Right renal pelvis (tissue), 4 donors: Measurements from ENCODE around the gene PARD6G. TPM values are rescaled to one million over a fixed set of nuclear protein-coding genes. Genes with fewer than 3 reads are reported as not detected.
A peak's percentile ranks its signal among the peaks of the same experiment; 100 is the strongest.

ENCODE experiments used
- DNase-seq, 4 donors: peaks; one replicate each; pipeline ENCODE4 v3.0.0-alpha.2; 2013; ENCODE audit warnings: low read depth in 4 of 4, low spot score in 3 of 4, missing footprints in 1 of 4
- polyA plus RNA-seq, 4 donors: library from polyadenylated mRNA; unstranded; fragments of 120-200 nt; gene quantifications; one replicate each; pipeline ENCODE4 v1.2.1, GENCODE V29; 2013; ENCODE audit not compliant: insufficient read length in 4 of 4

The PARD6G gene
- polyA plus RNA-seq, 4 donors, result 31.6 to 35.0 (median 32.0) TPM

DNA sequence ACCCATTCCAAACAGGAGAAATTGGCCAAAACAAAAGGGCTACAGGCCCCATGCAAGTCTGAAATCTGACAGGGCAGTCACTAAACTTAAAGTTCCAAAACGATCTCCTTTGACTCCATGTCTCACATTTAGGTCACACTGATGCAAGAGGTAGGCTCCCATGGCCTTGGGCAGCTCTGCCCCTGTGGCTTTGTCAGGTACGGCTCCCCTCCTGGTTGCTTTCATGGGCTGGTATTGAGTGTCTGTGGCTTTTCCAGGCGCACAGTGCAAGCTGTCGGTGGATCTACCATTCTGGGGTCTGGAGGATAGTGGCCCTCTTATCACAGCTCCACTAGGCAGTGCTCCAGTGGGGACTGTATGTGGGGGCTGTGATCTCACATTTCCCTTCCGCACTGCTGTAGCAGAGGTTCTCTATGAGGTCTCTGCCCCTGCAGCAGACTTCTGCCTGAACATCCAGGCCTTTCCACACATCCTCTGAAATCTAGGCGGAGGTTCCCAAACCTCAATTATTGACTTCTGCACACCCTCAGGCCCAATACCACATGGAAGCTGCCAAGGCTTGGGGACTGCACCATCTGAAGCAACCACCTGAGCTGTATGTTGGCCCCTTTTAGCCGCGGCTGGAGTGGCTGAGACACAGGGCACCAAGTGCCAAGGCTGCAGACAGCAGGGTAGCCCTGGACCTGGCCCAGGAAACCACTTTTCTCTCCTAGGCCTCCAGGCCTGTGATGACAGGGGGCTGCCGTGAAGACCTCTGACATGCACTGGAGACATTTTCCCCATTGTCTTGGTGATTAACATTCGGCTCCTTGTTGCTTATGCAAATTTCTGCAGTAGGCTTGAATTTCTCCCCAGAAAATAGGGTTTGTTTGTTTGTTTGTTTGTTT, 28.7 kb downstream of the PARD6G start:
- DNase-seq, result no peak

DNA sequence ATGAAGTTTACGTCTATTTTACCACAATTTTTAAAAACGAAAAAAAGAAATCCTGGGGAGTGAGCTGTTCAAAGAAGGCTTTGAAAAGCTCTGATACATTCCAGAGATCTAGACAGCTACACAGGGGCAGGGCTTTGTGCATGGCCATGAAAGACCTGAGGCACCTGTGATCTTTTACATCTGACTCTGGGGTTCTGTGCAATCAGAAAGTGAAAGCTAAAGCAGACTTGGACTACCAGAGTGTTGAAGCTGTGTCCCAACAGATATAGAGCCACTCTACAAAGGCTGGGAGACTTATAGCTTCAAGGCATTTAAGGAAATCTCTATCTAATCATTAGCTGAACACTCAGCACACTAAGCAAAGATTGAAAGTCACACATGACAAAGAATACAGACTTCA, 34.1 kb downstream of the PARD6G start:
- no peak for DNase-seq

DNA sequence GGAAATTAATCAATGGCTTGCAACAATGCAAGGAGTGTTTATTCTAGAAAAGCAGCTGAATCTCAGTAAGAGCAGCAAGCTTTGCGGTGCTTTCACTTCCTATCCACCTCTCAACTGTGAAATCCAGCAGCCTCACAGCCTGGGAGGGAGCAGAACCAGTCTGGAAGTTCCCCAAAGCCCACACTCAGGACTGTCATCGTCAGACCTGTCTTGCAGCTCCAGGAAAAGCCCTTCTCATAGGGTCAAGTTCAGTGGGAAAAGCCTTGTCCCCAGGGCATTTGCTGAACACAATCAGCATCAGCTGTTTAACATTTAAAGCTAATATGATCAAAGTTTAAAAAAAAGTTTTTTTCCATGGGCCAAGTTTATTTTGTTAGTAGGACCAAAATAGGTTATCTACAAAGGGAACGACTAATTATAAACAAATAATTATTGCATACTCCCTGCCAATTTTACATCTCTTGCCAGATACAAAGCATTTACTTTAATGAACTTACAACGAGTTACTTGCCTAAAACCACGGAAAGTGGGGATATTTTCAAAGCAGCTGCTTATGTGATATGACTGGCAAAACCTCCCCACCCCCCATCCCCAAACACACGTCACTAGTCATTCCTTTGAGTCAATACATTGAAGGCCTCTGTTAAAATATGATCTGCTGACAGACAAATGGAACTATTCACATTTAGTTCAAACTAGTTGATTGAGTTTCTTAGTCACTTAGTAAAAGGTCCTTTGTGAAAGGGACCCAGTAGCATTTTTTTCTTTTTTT, 36.8 kb downstream of the PARD6G start:
- DNase-seq, result no peak

DNA sequence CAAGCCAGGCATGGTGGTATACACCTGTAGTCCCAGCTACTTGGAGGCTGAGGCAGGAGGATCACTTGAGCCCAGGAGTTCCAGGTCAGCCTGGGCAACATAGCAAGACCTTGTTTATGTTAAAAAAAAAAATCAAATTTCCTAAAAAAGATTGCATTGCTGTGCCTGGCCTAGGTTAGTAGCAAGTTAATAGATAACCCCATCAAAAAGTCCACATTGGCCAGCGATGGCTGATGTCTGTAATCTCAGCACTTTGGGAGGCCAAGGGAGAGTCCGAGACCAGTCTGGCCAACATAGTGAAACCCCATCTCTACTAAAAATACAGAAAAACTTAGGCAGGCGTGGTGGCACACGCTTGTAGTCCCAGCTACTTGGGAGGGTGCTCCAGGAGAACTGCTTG, 38.7 kb downstream of the PARD6G start:
- DNase-seq, result no peak

DNA sequence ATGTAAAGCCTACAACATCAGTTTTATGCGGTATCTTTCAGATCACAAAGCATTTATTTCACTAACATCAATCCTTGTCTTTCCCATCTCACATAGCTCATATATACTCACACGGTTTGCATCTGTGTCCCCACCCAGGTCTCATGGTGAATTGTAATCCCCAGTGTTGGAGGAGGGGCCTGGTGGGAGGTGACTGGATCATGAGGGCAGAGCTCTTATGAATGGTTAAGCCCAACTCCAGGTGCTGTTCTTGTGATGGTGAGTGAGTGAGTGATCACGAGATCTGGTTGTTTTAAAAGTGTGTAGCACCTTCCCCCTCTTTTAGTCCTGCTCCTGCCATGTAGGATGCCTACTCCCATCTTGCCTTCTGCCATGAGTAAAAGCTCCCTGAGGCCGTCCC, 42.0 kb downstream of the PARD6G start:
- DNase-seq, result no peak

DNA sequence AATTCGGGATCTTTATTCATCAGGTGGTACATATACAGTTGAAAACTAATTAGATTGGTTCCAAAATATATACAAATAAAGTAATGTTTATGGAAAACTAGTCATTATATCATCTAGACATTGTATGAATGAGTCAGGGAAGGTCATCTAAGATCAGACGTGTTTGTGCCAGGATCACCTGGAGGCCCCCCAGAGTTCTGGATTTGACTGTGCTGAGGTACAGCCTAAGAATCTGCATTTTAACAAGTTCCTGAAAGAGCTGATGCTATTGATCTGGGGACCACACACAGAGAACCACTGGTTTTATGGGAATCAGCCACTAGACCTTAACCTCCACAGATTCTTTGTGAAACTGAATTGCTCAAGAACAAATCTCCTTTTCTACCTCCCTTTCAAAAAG, 43.2 kb downstream of the PARD6G start:
- no peak for DNase-seq

DNA sequence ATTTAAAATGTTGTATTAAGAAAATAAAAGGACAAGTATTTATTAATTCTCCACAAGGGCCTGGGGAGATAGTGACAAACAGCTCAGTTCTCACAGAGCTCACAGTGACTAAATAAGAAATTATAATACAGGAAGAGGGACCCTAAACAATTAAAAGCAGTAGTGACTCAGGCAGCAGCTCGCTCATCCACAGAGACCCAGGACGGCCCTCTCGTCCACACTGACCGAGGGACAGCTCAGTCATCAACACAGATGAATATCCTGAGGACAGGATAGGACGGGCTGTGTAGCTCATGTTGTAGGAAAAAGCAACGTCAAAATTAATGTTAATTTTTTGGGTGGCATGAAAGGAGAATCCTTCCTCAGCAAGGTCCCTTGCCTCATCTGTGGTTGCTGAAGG, 44.1 kb downstream of the PARD6G start:
- DNase-seq, result no peak

DNA sequence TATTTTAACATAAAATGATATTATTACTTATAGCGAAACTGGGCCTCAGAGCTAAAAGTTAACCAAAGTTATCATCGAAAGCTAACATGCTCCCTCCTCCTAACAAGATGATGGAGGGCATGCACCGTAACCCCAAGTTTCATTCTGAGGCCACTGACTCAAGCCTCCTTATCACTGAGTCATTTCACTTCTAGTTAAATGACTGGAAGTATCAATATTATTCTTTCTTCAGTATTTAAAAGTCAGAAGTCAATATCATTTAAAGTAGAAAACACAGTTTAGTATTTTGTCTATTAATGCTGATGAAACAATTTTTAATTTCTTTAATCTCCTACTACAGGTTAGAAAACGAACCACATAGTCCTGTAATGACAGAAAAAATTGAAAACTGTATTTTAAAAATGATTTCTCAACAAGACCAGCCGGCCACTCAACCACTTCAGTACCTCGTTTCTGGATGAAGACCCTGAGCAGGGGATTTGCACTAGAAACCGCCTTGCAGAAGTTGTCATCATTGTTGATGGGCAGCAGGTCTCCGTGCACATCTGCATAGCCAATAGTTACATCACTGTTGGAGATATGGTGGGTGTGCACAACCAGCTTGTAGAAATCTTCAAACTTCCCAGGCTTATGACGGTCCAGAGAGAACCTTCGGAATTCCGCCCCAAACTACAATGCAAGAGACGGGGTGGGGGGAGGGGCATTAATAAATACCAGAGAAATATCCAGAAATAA, 44.9 kb downstream of the PARD6G start:
- no peak for DNase-seq

DNA sequence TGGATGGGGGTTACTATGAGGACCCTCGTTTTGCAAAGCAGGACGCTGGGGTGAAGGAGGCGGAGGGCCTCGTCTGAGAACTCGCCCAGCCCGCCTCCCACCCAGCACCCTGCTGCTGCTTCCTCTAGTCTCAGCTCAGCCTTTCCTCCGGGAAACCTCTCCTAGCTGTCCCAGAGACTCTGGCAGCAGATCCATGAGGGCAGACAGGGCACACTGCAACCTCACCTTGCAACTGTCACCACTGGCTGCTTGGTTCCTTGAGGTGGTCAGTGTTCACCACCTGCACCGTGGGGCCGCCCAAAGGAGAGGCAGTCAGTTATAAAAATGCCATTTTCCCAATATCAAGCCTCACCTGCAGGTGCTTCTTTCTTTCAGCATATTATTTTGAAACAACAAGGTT, 45.6 kb downstream of the PARD6G start:
- DNase-seq, result no peak

DNA sequence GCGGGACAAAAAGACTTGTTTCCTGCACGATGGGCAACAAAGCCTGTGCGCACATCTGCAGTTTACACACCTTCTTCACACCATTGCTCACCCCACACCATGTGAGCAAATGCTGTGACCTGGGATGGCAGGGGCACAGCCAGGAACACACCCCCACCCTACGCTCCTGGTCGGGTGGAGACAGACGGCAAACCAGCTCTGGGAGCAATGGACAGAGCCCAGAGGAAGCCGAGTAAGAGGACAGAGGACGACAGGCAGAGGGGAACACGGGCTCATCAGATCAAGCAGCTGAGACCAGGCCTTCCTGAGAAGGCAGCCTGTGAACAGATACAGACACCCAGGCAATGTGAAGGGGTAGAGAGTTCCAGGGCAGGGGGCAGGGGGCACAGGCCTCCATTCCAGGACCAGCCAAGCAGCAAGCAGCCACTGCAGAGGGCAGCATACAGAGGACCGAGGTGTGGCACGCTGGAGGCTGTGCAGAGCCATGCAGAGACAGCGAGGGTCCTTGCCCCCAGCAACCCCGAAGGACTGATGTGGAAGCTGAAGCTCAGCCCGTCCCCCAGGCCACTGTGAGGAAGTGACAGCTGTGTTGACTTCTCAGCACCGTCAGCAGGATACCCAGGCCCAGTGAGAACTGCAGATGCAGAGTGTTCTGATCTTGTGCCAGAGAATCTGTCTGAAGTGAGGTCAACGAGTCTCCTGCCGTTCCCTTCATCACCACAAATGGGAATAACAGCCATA, 46.2 kb downstream of the PARD6G start:
- no peak for DNase-seq

DNA sequence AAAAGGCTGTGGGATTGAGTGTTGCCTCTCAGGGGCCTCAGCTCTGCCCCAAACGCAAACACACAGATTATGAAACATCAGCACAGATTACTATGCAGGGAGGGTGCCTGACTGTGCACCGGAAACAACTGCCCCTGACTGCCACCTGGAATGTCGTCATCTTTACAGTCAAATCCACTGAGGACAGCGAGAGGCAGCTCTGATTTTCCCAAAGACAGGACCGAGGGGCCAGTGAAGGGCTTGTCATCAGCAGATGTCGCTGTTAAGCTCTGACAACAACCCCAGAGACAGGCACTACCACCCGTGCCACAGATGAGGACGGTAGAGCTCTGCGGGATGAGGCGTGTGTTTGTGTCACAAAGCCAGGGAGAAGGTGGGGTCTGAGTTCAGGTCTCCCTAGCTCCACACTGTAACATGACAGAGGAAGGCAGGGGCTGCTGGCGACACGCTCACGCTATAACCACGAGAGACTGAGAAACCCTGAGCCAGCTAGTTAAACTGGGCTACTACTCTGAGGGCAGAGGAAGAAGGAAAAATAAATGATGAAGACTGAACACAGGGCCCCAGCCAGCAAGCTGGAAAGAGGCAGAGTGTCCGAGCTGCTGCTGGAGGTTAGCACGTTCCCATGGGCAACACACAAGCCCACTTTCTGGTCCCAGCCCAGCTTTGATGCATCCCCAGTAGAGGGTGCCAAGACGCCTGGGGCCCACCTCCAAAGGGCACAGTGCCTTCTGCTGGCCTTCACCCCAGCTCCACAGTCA, 47.0 kb downstream of the PARD6G start:
- DNase-seq, result no peak

DNA sequence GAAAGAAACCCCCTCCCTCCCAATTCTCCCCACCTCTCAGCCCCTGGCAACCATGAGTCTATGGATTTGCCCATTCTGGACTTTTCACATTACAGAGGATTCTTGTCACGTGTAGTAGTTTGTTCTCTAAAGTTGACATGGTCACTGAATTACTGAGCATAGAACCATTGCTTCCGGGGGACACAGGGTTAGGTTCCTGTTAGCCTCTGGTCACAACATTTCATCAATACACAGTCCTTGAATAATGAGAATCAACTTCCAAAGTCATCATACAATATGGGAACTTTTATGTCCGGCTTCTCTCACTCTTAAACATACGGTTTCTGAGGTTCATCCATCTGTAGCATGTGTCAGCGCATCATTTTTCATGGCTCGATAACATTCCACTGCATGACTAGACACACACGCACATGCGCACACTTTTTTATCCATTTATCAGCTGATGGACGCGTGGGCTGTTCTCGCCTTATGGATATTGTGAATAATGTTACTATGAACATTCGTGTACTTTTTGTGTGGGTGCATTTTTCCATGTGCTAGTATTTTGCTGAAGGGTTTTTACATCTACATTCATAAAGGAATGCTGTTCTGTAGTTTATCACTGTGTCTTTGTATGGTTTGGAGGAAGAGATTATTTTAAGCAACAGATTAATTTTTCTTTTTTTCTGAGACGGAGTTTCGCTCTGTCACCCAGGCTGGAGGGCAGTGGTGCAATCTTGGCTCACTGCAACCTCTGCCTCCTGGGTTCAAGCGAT, 48.1 kb downstream of the PARD6G start:
- DNase-seq, result no peak

DNA sequence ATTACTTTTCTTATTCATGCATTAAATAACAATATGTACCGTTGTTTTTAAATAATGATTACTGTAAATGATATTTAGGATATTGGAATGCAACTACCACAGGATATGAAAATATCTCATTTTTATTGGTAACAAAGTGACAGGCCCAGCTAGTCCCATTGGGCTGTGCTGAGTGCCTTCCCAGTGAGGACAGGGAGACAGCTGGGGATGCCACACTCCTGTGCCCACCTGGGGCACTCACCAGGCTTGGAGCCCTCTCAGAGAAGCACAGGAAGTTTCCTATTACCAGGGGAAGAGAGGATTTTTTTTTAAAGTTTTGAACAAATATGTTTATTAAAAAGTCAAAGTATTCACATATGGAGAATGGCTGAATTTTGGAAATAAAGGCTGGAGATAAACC, 48.9 kb downstream of the PARD6G start:
- no peak for DNase-seq

DNA sequence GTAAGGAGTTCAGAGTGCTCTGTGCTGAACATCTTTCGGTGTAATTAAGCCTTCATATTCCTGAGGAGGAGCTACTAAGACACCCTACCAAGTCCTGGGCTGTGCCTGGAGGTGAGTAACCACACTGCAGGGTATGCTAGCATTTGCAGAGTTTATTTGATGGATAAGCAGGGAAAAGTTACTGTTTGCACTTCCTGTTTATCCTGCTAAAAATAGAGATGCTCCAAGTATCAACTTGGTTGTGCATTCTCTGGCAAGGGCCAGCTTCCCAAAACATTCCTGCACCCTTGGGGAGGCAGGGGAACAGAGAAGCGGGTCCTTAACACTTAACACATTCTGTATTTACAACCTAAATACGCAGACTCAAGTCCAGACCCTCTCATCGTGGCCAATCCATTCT, 49.8 kb downstream of the PARD6G start:
- DNase-seq, result no peak

DNA sequence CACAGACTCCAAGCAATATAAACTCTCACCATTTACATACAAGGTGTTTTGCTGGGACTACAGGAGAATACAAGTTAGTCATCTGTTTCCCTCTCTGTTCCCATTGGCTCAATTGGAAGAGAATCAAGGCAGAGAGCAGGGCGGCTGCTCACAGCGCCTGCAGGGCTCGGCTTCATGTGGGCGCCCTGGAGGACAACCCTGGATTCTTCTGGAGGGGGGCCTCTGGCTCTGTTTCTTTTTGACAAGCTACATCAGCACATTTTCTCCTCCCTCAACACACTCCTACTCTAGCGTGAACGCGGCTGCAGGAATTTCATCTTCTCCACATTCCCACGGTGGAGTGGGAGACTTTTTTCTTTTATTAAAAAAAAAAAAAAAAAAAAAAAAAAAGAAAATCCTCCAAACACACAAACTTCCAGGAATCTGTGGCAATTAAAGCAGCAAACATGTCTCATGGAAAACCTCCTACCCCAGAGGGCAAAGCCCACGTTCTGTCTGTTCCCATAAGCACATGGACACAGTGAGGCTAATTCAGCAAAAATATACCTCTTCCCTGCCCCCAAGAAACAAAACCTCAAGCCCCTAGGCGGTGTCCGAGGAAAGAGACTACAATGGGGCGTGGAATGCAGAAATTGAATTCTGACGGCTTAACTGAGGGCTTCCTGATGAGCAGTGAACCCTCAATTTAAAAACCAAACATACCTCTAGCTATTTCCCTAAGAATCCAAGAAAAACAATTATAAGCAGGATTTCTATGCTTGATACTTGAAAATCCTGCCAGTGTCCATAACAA, 50.6 kb downstream of the PARD6G start:
- DNase-seq, result peak in 2 of 4 donors; percentile 25 to 29

DNA sequence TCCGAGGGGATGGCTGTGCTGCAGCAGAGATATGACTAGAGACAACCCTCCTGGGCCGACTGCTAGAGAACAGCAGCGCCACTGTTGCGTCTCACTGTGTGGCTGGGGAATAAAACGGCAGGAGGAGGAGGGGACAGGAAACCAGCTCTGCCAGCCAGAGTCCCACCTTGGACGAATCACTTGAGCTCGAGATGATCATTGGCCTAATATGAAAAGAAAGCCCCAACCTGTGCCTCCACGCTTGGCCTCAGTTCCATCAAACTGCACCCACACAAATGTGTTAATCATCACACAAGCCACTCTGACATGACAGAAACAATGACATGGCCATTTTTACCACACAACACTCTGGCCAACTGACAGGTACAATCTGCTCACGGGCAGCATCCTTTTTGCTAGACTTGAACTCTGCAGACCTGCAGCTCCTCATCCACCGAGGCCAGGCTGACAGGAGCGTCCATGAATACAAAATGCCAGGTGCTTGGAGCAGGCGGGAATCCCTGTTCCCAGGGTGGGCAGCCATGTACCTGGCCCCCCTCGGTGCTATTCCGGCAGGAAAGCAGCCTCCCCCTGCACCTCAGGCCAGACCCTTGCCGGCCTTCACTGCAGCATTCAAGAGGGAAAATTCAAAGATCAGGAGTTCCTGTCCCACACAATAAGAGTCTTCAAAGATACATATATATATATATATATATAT, 52.3 kb downstream of the PARD6G start:
- DNase-seq, result no peak

DNA sequence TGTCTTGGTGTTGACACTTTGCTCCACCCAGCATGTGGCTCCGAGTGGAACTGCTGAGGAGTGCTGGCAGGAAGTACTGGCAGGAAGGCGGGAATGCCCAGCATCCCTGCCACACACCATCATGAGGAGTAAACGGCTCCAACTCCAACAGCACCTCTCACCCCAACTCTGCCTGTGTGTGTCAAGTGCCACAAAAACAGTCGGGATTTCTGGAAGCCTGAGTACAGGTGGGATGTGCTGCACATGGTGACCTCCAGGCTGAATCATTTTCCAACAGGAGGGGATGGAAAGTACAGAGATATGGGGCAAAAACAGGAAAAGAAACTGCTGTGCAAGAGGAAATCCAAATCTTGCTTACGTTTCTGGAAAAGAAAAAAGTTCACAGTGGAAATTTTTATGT, 53.6 kb downstream of the PARD6G start:
- no peak for DNase-seq
